K562 (cell line): ENCODE data around the gene MADCAM1. TPM values are rescaled to one million over a fixed set of nuclear protein-coding genes. Genes with fewer than 3 reads are reported as not detected.

ENCODE experiments used
- ATAC-seq: fragments of 200-7000 bp; cut with Tn5 transposase; 3 replicates; pipeline ENCODE4 v1.9.1; 2020; ENCODE audit warnings: moderate library complexity
- BruUV-seq: library from RNA; stranded (reverse); fragments of 400-500 nt; replicated peaks from 2 replicates; lab custom pipeline; 2021; lab: Mats Ljungman, UMichigan
- CTCF ChIA-PET: fragments of 300-600 bp; formaldehyde crosslinking; extraction: SDS; loops from one replicate; lab custom pipeline; 2021; ENCODE audit warnings: low intra/inter-chr PET ratio; lab: Yijun Ruan, JAX
- POLR2A ChIA-PET: fragments of 300-600, 350-650 bp; sonication (Branson Sonifier 250); formaldehyde crosslinking; extraction: SDS; loops from one replicate; lab custom pipeline; 2021; ENCODE audit warnings: antibody characterized with exemption, inconsistent platforms; lab: Yijun Ruan, JAX
- DNase-seq, 4 experiments: peaks; one replicate each; pipeline versions ENCODE4 v3.0.0 to v3.0.0-alpha.2; 2011 to 2018; ENCODE audit warnings: low spot score in 3 of 4, mixed read lengths in 3 of 4; ENCODE audit errors: extremely low read depth in 1 of 4
- FAIRE-seq: peaks from 2 replicates; lab custom pipeline; 2011; peaks lifted over from hg19 to GRCh38; lab: Jason Lieb, UNC
- H2AFZ ChIP-seq: 2 replicates; pipeline ENCODE4 v1.6.0; 2011; ENCODE audit warnings: low read depth, low read length, control low read depth, inconsistent platforms
- H3K27ac ChIP-seq: fragments of 200-600 bp; 3 replicates; pipeline ENCODE4 v1.8.0; 2011; ENCODE audit warnings: low read depth, mild to moderate bottlenecking, control low read depth, inconsistent platforms, low read length, moderate library complexity, mixed read lengths; ENCODE audit errors: extremely low read depth
- H3K27me3 ChIP-seq, 2 experiments: fragments of 300-600 bp in 1 of 2; 2 replicates in 1 of 2; 3 replicates in 1 of 2; pipeline versions ENCODE4 v1.6.0 to v1.8.0; 2011; ENCODE audit warnings: inconsistent platforms in 2 of 2, low read length in 2 of 2, mild to moderate bottlenecking in 1 of 2, mixed read lengths in 1 of 2, moderate library complexity in 1 of 2; ENCODE audit not compliant: control insufficient read depth in 2 of 2, insufficient read depth in 2 of 2
- H3K36me3 ChIP-seq: fragments of 300-600 bp; 3 replicates; pipeline ENCODE4 v1.8.0; 2011; ENCODE audit warnings: mild to moderate bottlenecking, low read length, inconsistent platforms; ENCODE audit not compliant: control insufficient read depth, insufficient read depth
- H3K4me1 ChIP-seq, 2 experiments: fragments of 200-600 bp in 1 of 2; replicated peaks in 1 of 2; 2 replicates in 1 of 2; 3 replicates in 1 of 2; pipeline versions ENCODE4 v1.5.1 to v1.8.0; 2011; ENCODE audit warnings: inconsistent platforms in 2 of 2, low read length in 2 of 2, mild to moderate bottlenecking in 1 of 2, mixed read lengths in 1 of 2, moderate library complexity in 1 of 2; ENCODE audit not compliant: control insufficient read depth in 2 of 2, insufficient read depth in 2 of 2
- H3K4me2 ChIP-seq: 2 replicates; pipeline ENCODE4 v1.6.1; 2011; ENCODE audit warnings: low read length, control low read depth, inconsistent platforms, mixed read lengths; ENCODE audit not compliant: insufficient read depth
- H3K4me3 ChIP-seq: fragments of 200-600 bp; sonication (generic), shearing (Covaris generic); 2 replicates; pipeline ENCODE4 v1.5.1; 2016; ENCODE audit warnings: control low read depth, inconsistent platforms
- H3K79me2 ChIP-seq: fragments of 200-600 bp; 3 replicates; pipeline ENCODE4 v1.8.0; 2011; ENCODE audit warnings: low read length, inconsistent platforms; ENCODE audit not compliant: control insufficient read depth, insufficient read depth
- H3K9ac ChIP-seq, 2 experiments: 2 replicates each; pipeline versions ENCODE4 v1.6.0 to v1.6.1; 2011; ENCODE audit warnings: low read depth in 2 of 2, low read length in 2 of 2, control low read depth in 1 of 2, inconsistent platforms in 1 of 2, mild to moderate bottlenecking in 1 of 2, mixed read lengths in 1 of 2; ENCODE audit not compliant: insufficient read depth in 1 of 2
- H3K9me1 ChIP-seq: one replicate; pipeline ENCODE4 v1.6.0; 2011; ENCODE audit warnings: inconsistent platforms, mild to moderate bottlenecking, low read length, moderate library complexity; ENCODE audit not compliant: control insufficient read depth, insufficient read depth
- H3K9me3 ChIP-seq: replicated peaks from 2 replicates; pipeline ENCODE4 v1.5.1; 2011; ENCODE audit warnings: low read depth, low read length, inconsistent platforms; ENCODE audit not compliant: control insufficient read depth, insufficient read depth
- H4K20me1 ChIP-seq: replicated peaks from 2 replicates; pipeline ENCODE4 v1.6.1; 2011; ENCODE audit warnings: low read length, inconsistent platforms, mixed read lengths; ENCODE audit not compliant: control insufficient read depth, insufficient read depth
- BDP1 ChIP-seq: IDR thresholded peaks from 3 replicates; pipeline ENCODE4 v1.6.1; 2011; ENCODE audit not compliant: insufficient read length, insufficient read depth
- SP2 ChIP-seq: IDR thresholded peaks from 2 replicates; pipeline ENCODE4 v1.6.1; 2011; ENCODE audit warnings: mild to moderate bottlenecking, low read depth, low read length, moderate library complexity; ENCODE audit not compliant: poor library complexity, severe bottlenecking; ENCODE audit errors: extremely low read depth
- TFAP4 ChIP-seq: sonication (generic); formaldehyde crosslinking; IDR thresholded peaks from 2 replicates; pipeline ENCODE4 v1.8.0; 2022; ENCODE audit warnings: missing genetic modification reagents, mild to moderate bottlenecking, moderate library complexity, borderline replicate concordance
- U2AF2 ChIP-seq: fragments of 200-400 bp; formaldehyde crosslinking; optimal IDR thresholded peaks from 2 replicates; pipeline ENCODE3; 2017; ENCODE audit warnings: low read depth, mild to moderate bottlenecking, low read length
- ZBED1 ChIP-seq: IDR thresholded peaks from 2 replicates; pipeline ENCODE4 v1.6.1; 2014
- ZFP30 ChIP-seq: fragments of 250-450 bp; sonication (Bioruptor Pico); IDR thresholded peaks from 2 replicates; pipeline ENCODE4 v1.8.0; 2022; ENCODE audit warnings: moderate library complexity, mild to moderate bottlenecking, inconsistent platforms, borderline replicate concordance
- ZNF398 ChIP-seq: fragments of 250-450 bp; sonication (Bioruptor Pico); IDR thresholded peaks from 2 replicates; pipeline ENCODE4 v1.8.0; 2021; ENCODE audit warnings: moderate library complexity, mild to moderate bottlenecking, inconsistent platforms
- ZNF668 ChIP-seq: fragments of 250-450 bp; sonication (Bioruptor Pico); IDR thresholded peaks from 2 replicates; pipeline ENCODE4 v1.8.0; 2022; ENCODE audit warnings: mild to moderate bottlenecking, inconsistent platforms
- WGBS: fragments of 100-300 bp; shearing (Covaris generic); methylation state at CpG from one replicate; pipeline ENCODE4 v1.1.6; 2016; ENCODE audit warnings: low coverage, mixed read lengths; ENCODE audit not compliant: insufficient coverage; ENCODE audit errors: missing lambda C conversion rate; 5-methylcytosine and 5-hydroxymethylcytosine counted together
- in situ Hi-C: fragments of 300-500 bp; cut with MboI; formaldehyde crosslinking; loops from 4 replicates; pipeline ENCODE4 v1.15.0; 2018; ENCODE audit warnings: inconsistent platforms, mixed read lengths
- intact Hi-C: fragments of 100-400 bp; cut with micrococcal nuclease; formaldehyde crosslinking; loops from 2 replicates; pipeline ENCODE4 v1.14.2; 2022
- polyA plus RNA-seq, 8 experiments: library from polyadenylated mRNA; depleted of rRNA in 4 of 8; stranded (reverse) in 5 of 8; unstranded in 3 of 8; fragments of >200 nt; fragmentation: Nextera tagmentation in 2 of 8; fragmentation: Illumina TruSeq in 1 of 8; extraction: Ambion mirVana in 2 of 8; extraction: Trizol in 1 of 8; gene quantifications; 2 replicates each; pipeline versions ENCODE4 v1.2.1 to v1.2.3, GENCODE V29; 2011 to 2014; ENCODE audit warnings: inconsistent platforms in 1 of 8, missing spikeins in 1 of 8
- total RNA-seq, 7 experiments: library from RNA; depleted of rRNA in 6 of 7; stranded (reverse); fragments of >200 nt in 6 of 7; fragmentation: Illumina TruSeq in 2 of 7; extraction: Trizol in 2 of 7; gene quantifications; 2 replicates each; pipeline versions ENCODE4 v1.2.1 to v1.2.3, GENCODE V29; 2011 to 2021; ENCODE audit warnings: low replicate concordance in 1 of 7

Gene MADCAM1
- total and polyA plus RNA-seq, 9 of the 15 experiments (the other 6 are each of a cell fraction or from before 2014, with no cell fraction given) = 0.09 to 0.36 (median 0.09) TPM; not detected in 6

GRCh38 chr19:463483-464207 is 32.6 kb upstream of the MADCAM1 start:
- Histone ChIP-seq H3K36me3 (no peaks in the 10 kb centered on the region), H3K27me3 (0 out of 5 replicates have a peak, but pooled peaks cover 0 to 4% of the 10 kb centered on the region in 2 experiments), H3K9me1 (no peaks in the 10 kb centered on the region), H3K4me2 (no peak overlapping the region), H3K4me3 (no peak overlapping the region), H3K9me3 (no peaks in the 10 kb centered on the region; the same call in 1 of the 2 replicates), H4K20me1 (0 out of 2 replicates have a peak, but pooled peaks cover 2% of the 10 kb centered on the region), H3K27ac (no peak overlapping the region), H3K79me2 (no peaks in the 10 kb centered on the region), H3K9ac (peak overlapping the region in 1 of 2 experiments; percentile 45; a peak in 1 of 4 replicates), H2AFZ (no peak overlapping the region), H3K4me1 (peaks cover 5 to 43% of the 10 kb centered on the region in 2 experiments; a peak in 4 of 5 replicates)
- FAIRE-seq (no peak), DNase-seq (no peak), ATAC-seq (no peak)
- no TSS peak for BruUV-seq
- in situ Hi-C loops = no loop called here
- CTCF ChIA-PET = no interaction called here
- no peak for TF ChIP-seq ZFP30 (CRISPR knock-in tag)
- TF ChIP-seq ZNF398 = no peak
- no peak for TF ChIP-seq ZNF668 (CRISPR knock-in tag)
- no peak for TF ChIP-seq U2AF2
- TF ChIP-seq TFAP4 (CRISPR knock-in tag) = 0 out of 2 replicates have a peak, but pooled peaks have one; percentile 21
- no peak for TF ChIP-seq SP2
- TF ChIP-seq BDP1 = no peak
- no peak for TF ChIP-seq ZBED1
- POLR2A ChIA-PET = interaction anchor here (0.7 to 1.0 kb wide), 3 partner anchors 9 to 149 kb away, joined by 3 read pairs; no protein-coding TSS in a partner anchor
- 62% methylated on average over 19 of the region's 35 CpGs for WGBS
- intact Hi-C loops = no loop called here
